OCI-M1 (cell line): ENCODE data around the gene TMEM14C.
A peak's percentile ranks its signal among the peaks of the same experiment; 100 is the strongest.
"Not testable (repeated sequence)": the region's sequence is repeated elsewhere in the genome, so short reads cannot be mapped to it uniquely, and the experiment has no call there.

ENCODE experiments used
- DNase-seq: peaks from one replicate; lab custom pipeline; 2025; lab: John Stamatoyannopoulos, UW

TMEM14C gene

DNA sequence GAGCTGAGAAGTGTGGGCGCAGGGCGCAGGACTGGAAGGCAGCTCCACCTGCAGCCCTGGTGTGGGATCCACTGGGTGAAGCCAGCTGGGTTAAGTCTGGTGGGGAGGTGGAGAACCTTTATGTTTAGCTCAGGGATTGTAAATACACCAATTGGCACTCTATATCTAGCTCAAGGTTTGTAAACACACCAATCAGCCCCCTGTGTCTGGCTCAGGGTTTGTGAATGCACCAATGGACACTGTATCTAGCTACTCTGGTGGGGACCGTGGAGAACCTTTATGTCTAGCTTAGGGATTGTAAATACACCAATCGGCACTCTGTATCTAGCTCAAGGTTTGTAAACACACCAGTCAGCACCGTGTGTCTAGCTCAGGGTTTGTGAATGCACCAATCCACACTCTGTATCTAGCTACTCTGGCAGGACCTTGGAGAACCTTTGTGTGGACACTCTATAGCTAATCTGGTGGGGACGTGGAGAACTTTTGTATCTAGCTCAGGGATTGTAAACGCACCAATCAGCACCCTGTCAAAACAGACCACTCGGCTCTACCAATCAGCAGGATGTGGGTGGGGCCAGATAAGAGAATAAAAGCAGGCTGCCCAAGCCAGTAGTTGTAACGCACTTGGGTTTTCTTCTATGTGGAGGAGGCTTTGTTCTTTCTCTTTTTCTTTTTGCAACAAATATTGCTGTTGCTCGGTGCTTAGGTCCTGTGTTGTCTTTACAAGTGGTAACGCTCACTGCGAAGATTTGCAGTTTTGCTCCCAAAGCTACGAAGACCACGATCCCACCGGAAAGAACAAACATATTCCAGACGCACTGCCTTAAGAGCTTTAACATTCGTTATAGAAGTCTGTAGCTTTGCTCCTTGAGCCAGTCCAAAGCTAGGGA, 1.7 kb upstream of the TMEM14C start:
- not testable (repeated sequence) for DNase-seq

DNA sequence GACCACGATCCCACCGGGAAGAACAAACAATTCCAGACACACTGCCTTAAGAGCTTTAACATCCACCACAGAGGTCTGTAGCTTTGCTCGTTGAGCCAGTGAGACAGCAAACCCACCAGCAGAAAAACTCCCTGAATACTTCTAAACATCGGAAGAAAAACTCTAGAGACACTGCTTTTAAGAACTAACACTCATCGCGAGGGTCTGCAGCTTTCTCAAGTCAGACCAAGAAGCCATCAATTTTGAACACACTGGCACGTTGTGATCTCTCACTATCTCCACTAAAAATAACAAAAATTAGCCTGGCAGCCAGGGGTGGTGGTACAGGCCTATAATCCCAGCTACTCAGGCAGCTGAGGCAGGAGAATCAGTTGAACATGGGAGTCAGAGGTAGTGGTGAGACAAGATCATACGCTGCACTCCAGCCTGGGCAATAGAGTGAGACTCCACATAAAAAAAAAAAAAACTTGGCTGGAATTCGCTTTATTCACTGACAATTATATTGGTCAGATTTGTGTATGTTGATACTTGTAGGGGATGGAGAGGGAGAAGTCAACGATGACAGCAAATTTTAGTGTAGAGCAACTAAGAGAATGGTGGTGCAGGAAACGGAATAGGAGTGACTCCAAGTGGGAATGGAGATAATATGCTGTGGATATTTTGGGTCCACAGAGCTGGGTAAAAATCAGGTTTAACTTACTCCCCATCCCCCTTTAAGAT, 860 bp upstream of the TMEM14C start:
- no peak for DNase-seq

- no peak for DNase-seq
Observed at GRCh38 chr6:10722570-10722819, 375 bp upstream of the TMEM14C start.

DNA sequence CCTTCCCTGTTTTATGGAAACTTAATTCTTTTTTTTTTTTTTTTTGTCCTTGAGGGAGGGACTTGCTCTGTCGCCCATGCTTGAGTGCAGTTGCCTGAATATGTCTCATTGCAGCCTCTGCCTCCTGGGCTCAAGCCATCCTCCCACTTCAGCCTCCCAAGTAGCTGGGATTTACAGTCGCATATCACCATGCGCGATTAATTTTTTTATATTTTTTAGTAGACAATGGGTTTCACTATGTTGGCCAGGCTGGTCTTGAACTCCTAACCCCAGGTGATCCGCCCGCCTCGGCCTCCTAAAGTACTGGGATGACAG, 654 bp downstream of the TMEM14C start:
- DNase-seq, result no peak

DNA sequence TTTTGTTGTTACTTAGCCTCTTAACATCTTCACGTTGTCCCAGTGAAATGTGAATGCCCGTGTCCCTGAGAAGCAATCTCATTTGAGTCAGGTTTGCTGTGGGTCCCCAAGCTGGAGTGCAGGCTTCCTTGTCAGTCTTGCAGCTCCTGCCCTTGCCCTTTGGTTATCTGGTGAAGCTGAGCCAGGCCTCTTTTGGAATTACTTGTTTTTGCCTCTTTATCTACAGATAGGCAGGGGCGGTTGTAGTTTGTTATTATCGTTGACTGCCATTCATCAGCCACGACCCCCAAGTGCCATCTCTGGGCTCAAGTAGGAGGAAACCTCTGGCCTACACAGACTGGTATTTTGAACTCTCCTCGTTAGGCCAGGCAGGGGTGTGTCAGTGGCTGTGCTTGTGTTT, 2.2 kb downstream of the TMEM14C start:
- peak; percentile 78 for DNase-seq

DNA sequence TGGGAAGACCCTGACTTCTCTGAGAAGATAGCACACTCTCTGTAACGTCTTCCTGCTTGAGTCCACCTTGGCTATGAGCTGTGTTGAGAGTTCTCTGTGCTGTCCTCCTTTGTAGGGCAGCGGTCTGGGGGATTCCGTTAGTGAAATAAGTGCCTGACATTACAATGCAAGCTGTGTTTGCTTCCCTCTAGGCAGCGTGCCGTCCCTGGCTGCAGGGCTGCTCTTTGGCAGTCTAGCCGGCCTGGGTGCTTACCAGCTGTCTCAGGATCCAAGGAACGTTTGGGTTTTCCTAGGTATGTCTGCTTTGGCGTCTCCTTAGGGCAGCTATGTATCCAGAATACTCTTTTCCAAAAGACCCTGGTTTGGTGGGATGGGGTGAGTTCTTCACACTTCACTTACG, 2.8 kb downstream of the TMEM14C start:
- DNase-seq, result no peak

DNA sequence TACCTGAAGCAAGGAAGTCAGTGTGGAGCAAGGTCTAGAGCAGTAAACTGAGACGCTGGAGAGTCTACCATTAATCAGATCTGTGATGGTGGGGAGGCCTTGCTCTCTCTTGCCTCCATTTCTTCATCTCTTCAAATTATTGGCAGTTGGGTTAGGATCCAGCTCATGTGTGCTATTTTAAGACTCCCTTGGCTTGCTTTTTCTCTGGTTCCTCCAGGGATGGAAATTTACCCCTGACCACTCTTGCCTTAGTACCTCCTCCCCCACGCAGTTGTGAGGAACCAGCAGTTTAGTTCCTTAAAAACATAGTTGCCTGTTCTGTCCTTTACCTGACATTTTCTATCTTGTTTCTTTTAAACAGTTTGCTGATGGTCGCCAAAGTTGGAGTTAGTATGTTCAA, 7.4 kb downstream of the TMEM14C start:
- DNase-seq, result peak; percentile 68

- DNase-seq, result no peak
Observed at GRCh38 chr6:10733151-10733715, 10.4 kb downstream of the TMEM14C start.

DNA sequence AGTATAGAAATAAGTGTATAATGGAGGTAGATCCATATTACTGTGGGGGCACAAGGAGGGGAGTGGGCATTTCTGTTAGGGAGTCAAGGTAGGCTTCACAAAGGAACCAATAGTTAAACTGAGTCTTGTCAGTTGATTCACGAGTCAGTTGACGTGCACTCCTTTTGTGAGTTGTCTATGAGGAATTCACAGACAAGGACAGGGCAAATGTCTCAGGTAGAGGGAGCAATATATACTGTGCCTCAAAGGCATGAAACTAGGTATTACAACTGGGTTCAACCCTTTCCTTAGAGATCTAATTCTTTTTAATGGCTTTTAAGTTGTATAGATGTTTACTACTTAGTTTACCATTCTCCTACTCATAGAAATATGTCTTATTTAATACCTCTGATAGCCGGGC, 11.0 kb downstream of the TMEM14C start:
- no peak for DNase-seq

DNA sequence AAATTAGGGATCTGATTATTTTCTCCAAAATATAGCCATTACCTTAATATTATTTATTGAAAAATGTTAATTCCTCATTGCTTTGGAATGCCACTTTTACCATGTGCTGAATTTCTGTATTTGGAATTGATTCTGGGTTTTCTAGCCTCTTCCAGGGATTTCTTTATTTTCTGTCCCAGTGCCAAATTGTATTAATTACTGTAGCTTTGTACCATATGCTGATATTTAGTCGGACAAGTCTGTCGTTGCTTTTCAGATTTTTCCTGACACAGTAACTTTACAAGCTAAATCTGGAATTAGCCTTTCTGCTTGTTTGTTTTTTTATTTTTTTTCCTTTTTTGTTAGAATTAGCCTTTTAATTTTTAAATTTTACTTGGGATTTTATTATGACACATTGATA, 13.9 kb downstream of the TMEM14C start:
- no peak for DNase-seq

DNA sequence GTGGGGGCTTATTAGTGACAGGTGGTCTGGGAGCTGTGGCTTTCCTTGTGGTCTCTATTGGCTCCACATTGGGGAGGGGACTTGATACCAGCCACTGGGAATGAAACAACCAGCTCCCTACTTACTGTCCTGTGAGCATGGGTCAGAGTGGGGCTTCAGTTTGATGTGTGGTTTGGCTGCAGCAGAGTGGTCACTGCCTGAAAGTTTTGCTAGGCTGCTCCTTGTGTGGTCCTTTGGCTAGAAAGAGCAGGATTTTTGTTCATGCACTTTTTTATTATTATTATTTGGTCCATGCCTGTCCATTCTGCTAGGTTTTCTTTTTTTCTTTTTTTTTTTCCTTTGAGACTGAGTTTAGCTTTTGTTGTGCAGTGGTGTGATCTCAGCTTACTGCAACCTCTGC, 17.2 kb downstream of the TMEM14C start:
- DNase-seq, result no peak

DNA sequence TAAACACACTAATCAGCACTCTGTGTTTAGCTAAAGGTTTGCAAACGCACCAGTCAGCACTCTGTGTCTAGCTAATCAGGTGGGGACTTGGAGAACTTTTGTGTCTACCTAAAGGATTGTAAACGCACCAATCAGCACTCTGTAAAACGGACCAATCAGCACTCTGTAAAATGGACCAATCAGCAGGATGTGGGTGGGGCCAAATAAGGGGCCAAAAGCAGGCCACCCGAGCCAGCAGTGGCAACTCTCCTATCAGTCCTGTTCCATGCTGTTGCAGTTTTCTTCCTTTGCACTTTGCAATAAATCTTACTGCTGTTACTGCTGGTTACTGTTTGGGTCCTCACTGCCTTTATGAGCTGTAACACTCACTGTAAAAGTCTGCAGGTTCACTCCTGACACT, 18.8 kb downstream of the TMEM14C start:
- DNase-seq, result not testable (repeated sequence)

GRCh38 chr6:10742251-10742650, 19.4 kb downstream of the TMEM14C start:
- DNase-seq, result no peak

GRCh38 chr6:10743515-10743914, 20.6 kb downstream of the TMEM14C start:
- DNase-seq, result no peak

DNA sequence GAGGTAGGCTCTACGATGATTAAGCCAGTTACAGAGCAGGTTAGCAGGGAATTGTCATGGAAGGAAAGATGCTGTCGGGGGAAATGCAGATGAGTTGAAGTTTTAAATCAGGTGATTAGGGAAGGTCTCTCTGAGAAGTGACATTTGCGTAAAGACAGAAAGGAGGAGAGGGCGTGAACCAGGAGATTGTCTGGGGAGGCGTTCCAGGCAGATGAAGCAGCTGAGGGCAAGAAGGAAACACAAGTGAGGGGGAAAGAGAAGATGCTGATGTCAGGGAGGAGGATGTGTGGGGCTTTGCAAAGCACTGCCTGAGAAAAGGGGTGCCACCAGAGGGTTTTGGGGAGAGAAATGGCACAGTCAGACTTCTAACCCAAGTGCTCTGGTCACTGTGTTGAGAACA, 22.2 kb downstream of the TMEM14C start:
- no peak for DNase-seq

- DNase-seq, result no peak
Observed at GRCh38 chr6:10746915-10747250, 24.0 kb downstream of the TMEM14C start.

GRCh38 chr6:10747251-10747972, 24.5 kb downstream of the TMEM14C start, which contains the start of gene TMEM14B:
Gene TMEM14B, plus strand, starts transcription at chr6:10747805. Its CDS starts 1,441 bp downstream, at chr6:10749246.
- DNase-seq, result peak; percentile 99

GRCh38 chr6:10749734-10750133, 26.9 kb downstream of the TMEM14C start:
- DNase-seq, result peak; percentile 77

- not testable (repeated sequence) for DNase-seq
Observed at GRCh38 chr6:10750568-10750967, 27.7 kb downstream of the TMEM14C start.

GRCh38 chr6:10751757-10752156, 28.9 kb downstream of the TMEM14C start:
- DNase-seq, result not testable (repeated sequence)

- DNase-seq, result no peak
Observed at GRCh38 chr6:10756085-10756484, 33.2 kb downstream of the TMEM14C start.

GRCh38 chr6:10759312-10759839, 36.5 kb downstream of the TMEM14C start:
- peak; percentile 81 for DNase-seq
